ENCODE measurements around the gene TRAF5.

Gene TRAF5

GRCh38 chr1:211337430-211338223, 11.0 kb downstream of the TRAF5 start (continued):
- TF ChIP-seq TSHZ2 (CRISPR knock-in tag; IDR thresholded peaks at IDR 0.05), result no peak

GRCh38 chr1:211338224-211338620, 11.6 kb downstream of the TRAF5 start:
- TF ChIP-seq TCF4 (CRISPR knock-in tag; IDR thresholded peaks at IDR 0.05; ENCODE audit: borderline replicate concordance) (no peak), ARNTL (CRISPR knock-in tag; IDR thresholded peaks at IDR 0.05; ENCODE audit: borderline replicate concordance, low read depth) (no peak), ZC3H10 (CRISPR knock-in tag; IDR thresholded peaks at IDR 0.05) (no peak)
- no peak for ATAC-seq

- no peak for ATAC-seq
- TF ChIP-seq ARNTL (CRISPR knock-in tag; IDR thresholded peaks at IDR 0.05; ENCODE audit: borderline replicate concordance, low read depth), result no peak
- no peak for TF ChIP-seq PATZ1 (CRISPR knock-in tag; IDR thresholded peaks at IDR 0.05; ENCODE audit: borderline replicate concordance)
- TF ChIP-seq TSHZ2 (CRISPR knock-in tag; IDR thresholded peaks at IDR 0.05), result no peak
- TF ChIP-seq CSDC2 (CRISPR knock-in tag; IDR thresholded peaks at IDR 0.05), result no peak
These were observed 13.0 kb downstream of the TRAF5 start for GRCh38 chr1:211339631-211340041.

GRCh38 chr1:211340622-211341507, 14.2 kb downstream of the TRAF5 start:
- TF ChIP-seq ZFP30 (CRISPR knock-in tag; IDR thresholded peaks at IDR 0.05) (no peak), ZC3H10 (CRISPR knock-in tag; IDR thresholded peaks at IDR 0.05) (no peak), CREB5 (CRISPR knock-in tag; IDR thresholded peaks at IDR 0.05; ENCODE audit: low read depth) (no peak), ARNTL (CRISPR knock-in tag; IDR thresholded peaks at IDR 0.05; ENCODE audit: borderline replicate concordance, low read depth) (no peak)
- no peak for ATAC-seq

GRCh38 chr1:211341999-211342398, 15.4 kb downstream of the TRAF5 start:
- TF ChIP-seq OSR1 (CRISPR knock-in tag; IDR thresholded peaks at IDR 0.05), result no peak
- TF ChIP-seq ESRRG (CRISPR knock-in tag; IDR thresholded peaks at IDR 0.05), result no peak
- TF ChIP-seq ZNF565 (CRISPR knock-in tag; conservative IDR thresholded peaks at IDR 0.05; ENCODE audit: low read depth), result no peak
- TF ChIP-seq TSHZ2 (CRISPR knock-in tag; IDR thresholded peaks at IDR 0.05), result no peak
- no peak for TF ChIP-seq SNAI2 (CRISPR knock-in tag; IDR thresholded peaks at IDR 0.05)
- TF ChIP-seq CREB5 (CRISPR knock-in tag; IDR thresholded peaks at IDR 0.05; ENCODE audit: low read depth), result no peak
- TF ChIP-seq PPARA (CRISPR knock-in tag; IDR thresholded peaks at IDR 0.05; ENCODE audit: borderline replicate concordance), result no peak
- no peak for TF ChIP-seq ZFP3 (CRISPR knock-in tag; IDR thresholded peaks at IDR 0.05)
- no peak for TF ChIP-seq ARNTL (CRISPR knock-in tag; IDR thresholded peaks at IDR 0.05; ENCODE audit: borderline replicate concordance, low read depth)
- TF ChIP-seq BACH2 (CRISPR knock-in tag; IDR thresholded peaks at IDR 0.05; ENCODE audit: borderline replicate concordance), result no peak
- no peak for ATAC-seq

Data from SK-N-SH treated with all-trans-retinoic acid at 6 μM for 48 hours (cell line).